Ramos (cell line): ENCODE measurements around the gene STIM2.

ENCODE experiments used
- in situ Hi-C: fragments of 300-500 bp; cut with MboI; formaldehyde crosslinking; loops from one replicate; pipeline ENCODE4 v1.14.3; 2022; ENCODE audit warnings: low sequenced_read_pairs; ENCODE audit not compliant: unreplicated experiment

STIM2 gene

GRCh38 chr4:26830701-26831100, 29.9 kb upstream of the STIM2 start:
- in situ Hi-C loops: loop anchor here (10.0 kb wide), 1 partner anchor 956 kb away; no protein-coding TSS in a partner anchor

DNA sequence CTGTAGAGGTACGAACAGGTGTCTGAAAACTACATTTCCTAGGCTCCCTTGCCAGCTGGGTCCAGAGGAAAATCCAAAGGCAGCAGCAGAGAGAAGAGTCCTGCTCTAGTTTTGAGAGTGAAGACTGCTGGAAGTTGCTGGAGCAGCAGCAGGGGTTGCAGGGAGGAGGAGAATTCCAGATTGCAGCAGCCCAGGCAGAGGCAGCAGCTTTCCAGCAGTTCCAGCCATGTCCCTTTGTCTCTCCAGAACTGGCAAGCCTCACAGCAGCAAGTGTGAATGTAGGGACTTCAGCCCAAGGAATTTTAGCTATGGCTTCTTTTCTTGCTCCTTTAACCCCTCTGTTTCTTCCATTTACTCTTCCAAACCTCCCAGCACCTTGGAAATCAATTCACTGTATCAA, 24.1 kb upstream of the STIM2 start:
- in situ Hi-C loops: loop anchor here (10.0 kb wide), 1 partner anchor 962 kb away; no protein-coding TSS in a partner anchor

- in situ Hi-C loops: loop anchor here (10.0 kb wide), 1 partner anchor 963 kb away; no protein-coding TSS in a partner anchor
Observed at GRCh38 chr4:26837993-26838842, 22.4 kb upstream of the STIM2 start.

GRCh38 chr4:26839016-26839415, 21.6 kb upstream of the STIM2 start:
- in situ Hi-C loops: loop anchor here (10.0 kb wide), 1 partner anchor 964 kb away; no protein-coding TSS in a partner anchor

GRCh38 chr4:26839534-26839951, 21.1 kb upstream of the STIM2 start:
- in situ Hi-C loops: loop anchor here (10.0 kb wide), 1 partner anchor 965 kb away; no protein-coding TSS in a partner anchor

- in situ Hi-C loops: no loop called here
Observed at GRCh38 chr4:26840786-26841185, 19.9 kb upstream of the STIM2 start.

DNA sequence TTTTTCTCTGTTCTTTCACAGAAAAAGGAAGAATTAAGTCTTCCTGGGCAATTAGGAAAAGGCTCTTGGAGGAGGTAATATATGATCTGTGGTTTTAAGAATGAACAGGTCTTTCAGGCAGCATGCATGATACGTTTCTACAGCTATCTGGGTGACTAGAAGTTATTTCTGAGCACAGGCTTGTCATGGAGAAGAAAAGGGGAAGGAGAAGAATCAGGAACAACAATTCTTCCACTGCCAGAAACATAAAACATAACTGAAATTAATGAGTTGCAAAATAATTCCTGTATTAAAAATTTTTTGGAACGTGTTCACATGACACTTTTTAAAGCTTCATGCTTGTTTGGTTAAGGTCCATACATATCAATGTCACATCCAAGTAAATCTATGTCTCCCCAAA, 17.7 kb upstream of the STIM2 start:
- in situ Hi-C loops: no loop called here

- in situ Hi-C loops: no loop called here
Observed at GRCh38 chr4:26850528-26850927, 10.1 kb upstream of the STIM2 start.

- in situ Hi-C loops: no loop called here
Observed at GRCh38 chr4:26851129-26851528, 9.5 kb upstream of the STIM2 start.

DNA sequence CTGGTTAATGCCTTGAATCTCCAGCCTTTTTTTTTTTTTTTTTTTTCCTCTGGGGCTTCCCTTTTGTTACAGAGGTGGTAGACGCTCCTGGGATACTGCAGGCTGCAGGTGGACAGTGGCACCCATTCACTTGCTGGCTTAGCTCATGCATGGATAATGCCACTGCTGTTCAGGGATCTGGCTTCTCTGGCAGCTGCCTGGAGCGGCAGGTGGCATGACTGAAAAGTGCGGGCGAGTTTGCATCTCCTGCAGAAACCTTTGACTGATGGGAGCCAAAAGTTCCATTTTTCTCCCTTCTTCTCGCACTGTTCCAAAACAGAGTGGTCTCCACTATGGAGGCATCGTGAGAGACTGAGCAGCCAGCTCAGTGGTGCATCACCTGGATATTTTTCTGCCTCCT, 5.9 kb upstream of the STIM2 start:
- in situ Hi-C loops: no loop called here

DNA sequence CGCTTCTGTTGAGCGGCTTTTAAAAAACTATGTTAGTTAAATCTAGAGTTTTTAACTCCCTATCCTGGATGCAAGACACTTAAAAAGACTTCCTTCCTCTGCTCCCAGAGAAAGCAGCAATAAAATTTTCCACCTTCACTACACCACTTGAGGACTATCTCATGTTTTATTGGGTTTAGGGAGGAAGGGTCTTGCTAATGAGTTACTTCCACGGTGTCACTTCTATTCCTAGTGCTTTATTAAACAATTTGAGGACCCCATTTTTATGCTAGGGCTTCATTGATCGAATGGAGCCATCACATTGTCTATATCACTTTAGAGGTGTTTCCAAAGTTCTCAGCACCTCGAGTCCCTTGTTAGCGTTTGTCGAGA, 3.7 kb upstream of the STIM2 start:
- in situ Hi-C loops: no loop called here

DNA sequence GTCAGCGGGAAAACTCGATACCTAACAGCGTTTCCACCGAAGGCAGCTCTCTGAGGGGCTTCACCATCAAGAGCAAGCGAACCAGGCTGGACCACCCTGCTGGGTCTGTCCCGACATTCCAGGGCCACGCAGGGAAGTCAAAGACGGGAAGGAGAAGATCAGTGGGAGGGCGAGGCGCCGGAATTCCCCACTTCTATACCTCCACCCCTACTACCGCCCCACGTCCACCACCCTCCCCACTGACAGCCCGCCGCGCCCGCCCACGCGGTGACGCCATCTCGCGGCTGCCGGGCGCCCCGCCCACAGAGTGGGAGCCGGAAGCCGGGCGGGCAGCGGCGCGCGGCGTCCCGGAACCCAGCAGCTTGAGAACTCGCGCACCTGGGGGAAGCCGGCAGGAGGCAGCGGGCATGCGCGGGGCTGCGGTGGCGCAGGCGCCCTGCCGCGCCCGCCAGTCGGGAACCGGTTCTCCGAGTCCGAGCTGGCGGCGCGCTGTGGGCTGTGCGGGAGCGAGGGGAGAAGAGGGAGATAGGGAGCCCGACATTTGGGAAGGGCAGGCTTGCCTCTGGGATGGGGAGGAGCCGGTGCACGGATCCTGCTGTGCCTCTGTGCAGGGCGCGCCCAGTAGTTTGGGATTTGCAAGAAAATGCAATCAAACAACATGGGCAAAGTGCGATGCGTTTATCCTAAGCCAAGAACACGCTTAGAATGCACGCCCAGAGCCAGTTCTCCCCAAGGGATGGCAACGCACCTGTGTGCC, 3.2 kb upstream of the STIM2 start:
- in situ Hi-C loops: no loop called here

- in situ Hi-C loops: no loop called here
Observed at GRCh38 chr4:26858035-26858918, 2.4 kb upstream of the STIM2 start.

DNA sequence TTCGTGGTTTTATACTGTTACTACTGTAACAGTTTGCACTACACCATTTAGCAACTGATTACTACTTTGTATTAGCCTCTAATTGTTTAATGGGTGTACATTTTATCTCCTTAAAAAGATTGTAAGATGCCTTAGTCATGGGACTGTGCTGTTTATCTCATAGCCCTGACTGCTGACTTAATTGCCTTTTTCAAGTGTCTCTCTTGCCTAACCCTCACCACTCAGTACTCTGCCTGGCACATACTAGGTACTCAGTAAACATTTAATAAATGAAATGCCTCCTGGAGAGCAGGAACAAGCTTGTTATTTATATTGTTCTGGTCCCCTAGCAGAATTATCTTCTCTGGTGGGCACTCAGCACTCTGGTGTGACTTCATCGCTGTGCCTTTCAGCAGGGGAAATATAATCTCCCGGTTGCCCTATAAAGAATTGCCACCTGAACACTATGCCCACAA, 1.7 kb upstream of the STIM2 start:
- in situ Hi-C loops: no loop called here

GRCh38 chr4:26859762-26860156, 882 bp upstream of the STIM2 start:
- in situ Hi-C loops: no loop called here

DNA sequence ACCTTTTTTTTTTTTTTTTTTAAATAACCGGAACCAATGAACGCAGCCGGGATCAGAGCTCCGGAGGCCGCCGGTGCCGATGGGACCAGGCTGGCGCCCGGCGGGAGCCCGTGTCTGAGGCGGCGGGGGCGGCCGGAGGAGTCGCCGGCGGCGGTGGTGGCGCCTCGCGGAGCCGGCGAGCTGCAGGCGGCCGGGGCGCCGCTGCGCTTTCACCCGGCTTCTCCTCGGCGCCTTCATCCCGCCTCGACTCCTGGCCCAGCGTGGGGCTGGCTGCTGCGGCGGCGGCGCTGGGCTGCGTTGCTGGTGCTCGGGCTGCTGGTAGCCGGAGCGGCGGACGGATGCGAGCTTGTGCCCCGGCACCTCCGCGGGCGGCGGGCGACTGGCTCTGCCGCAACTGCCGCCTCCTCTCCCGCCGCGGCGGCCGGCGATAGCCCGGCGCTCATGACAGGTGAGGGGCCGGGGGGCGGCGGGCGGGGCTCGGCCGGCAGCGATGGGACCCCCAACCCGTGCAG, 337 bp downstream of the STIM2 start:
- in situ Hi-C loops: no loop called here

DNA sequence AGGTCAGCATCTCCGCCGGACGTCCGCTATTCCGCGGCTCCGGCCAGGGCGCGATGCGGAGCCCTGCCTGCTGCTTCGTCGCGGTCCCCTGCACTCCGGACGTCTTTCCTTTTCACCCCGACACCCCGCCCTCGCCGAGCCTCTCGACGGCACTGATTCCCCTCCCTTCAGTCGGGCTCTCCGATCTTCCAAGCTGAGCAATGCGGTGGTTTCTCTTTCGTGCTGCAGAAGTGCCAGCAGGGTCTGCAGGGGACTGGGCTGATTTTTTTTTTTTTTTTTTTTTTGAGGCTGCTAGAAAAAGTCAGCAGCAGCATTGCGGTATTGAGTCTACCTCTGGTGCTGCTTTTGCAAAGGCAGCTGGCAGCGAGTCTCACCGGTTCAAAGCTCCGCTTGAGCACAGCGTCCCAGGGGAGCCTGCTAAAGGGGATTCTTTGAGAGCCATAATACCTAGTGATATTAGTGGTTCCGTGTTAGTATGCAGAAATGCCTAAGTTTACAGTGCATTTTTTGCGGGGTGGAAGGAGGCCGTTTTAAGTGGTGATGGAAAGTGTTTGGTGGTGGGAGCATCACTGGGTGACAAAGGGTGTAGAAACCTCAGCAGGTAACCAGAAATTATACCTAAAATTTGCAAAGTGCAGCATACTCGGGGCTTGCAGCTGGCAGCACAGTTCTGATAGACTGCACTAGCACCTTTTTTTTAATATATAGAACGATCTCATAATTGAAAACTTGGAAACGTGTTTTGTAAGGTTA, 969 bp downstream of the STIM2 start:
- in situ Hi-C loops: no loop called here

DNA sequence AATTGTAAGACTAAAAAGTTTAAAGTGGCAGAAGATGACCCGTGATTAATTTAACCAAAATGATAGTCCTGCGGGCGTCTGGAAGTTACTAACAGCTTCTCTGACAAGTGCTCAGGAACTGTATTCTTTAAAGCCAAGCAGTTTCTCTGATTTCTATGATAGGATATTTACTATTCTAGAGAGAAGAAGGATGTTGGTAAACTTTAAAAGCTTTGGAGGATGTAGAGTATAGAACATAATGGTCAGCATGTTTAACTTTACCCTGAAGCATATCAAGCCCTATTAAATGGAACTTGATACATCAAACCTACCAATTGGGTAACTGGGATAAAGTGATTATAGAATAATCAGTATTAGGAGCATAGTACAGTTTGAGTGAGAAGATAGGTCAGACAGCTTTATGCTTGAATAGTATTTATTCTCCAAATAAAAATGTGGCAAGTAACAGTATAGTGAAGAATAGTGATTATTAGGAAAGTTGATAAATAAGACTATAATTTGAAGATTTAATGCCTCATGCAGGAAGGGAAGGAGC, 1.8 kb downstream of the STIM2 start:
- in situ Hi-C loops: no loop called here

DNA sequence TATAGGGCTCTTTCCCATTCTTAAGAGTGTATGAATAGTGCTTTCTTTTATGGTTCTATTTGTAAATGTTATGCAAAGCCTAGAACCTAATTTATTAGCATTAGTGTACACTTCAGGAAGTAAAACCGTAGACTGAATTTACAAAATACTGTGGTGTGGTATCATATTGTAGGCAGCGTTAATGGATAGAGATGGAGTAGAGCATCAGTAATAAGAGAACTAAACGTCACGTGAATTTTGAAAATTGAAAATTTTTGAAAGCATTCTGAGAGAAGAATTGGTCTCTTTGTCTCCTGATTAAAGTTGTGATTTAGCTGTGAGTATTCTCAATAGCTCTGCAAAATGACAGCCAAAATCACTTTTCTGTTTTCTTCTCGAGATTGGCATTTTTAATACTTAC, 2.9 kb downstream of the STIM2 start:
- in situ Hi-C loops: no loop called here
